ENCODE results near the gene BOD1.

The BOD1 gene

DNA sequence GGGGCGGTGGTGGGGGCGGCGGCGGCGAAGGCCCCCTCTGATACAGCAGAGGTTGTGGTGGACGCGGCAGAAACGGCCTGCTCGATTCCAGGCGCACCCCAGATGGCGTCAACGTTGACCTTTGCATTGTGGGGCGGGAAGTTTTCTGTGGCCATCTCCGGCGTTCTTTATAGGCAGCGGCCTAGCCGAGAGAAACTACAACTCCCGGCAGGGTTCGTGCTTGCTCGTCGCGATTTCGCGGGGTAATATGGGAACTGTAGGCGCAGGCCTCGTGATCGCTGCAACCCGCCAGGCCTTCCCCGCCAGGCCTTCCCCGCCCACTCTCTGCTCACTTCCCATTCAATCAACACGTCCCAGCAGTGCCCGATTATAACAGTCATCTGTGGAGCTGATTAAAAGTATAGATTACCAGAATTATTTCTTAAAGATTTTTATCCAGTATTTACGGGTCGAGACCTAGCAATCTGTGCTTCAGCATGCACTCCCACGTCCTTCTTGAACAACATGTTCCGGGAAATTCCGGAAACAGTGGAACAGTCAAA, at the start of gene BOD1:
Gene BOD1, minus strand, starts transcription at position 74 of the 542 bp plus-strand sequence. CDS start 214 bp downstream, outside the sequence.
- peak; percentile 98 for DNase-seq

- no peak for DNase-seq
Measured at GRCh38 chr5:173665326-173665725, 48.9 kb upstream of the BOD1 start.

DNA sequence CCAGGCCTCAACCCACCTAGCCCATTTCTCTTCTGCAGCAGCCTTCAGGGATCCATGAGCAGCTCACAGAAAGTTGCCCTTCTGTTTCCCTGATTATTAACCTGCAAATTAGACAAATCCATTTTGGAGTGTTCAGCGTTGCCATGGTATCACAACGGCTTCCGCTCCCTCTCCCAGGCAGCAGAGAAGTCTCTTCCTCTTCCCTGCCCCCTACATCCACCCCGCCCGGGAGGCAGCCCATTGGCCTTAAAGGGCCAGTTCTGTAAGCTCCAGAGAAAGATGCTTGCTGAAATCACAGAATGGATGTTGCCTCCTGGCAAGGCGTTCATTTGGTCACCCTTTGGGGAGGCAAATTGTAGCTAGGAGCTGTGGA, 47.7 kb upstream of the BOD1 start:
- DNase-seq, result no peak

- DNase-seq, result no peak
Measured at GRCh38 chr5:173663352-173664153, 47.1 kb upstream of the BOD1 start.

- no peak for DNase-seq
Measured at GRCh38 chr5:173662581-173663351, 46.3 kb upstream of the BOD1 start.

DNA sequence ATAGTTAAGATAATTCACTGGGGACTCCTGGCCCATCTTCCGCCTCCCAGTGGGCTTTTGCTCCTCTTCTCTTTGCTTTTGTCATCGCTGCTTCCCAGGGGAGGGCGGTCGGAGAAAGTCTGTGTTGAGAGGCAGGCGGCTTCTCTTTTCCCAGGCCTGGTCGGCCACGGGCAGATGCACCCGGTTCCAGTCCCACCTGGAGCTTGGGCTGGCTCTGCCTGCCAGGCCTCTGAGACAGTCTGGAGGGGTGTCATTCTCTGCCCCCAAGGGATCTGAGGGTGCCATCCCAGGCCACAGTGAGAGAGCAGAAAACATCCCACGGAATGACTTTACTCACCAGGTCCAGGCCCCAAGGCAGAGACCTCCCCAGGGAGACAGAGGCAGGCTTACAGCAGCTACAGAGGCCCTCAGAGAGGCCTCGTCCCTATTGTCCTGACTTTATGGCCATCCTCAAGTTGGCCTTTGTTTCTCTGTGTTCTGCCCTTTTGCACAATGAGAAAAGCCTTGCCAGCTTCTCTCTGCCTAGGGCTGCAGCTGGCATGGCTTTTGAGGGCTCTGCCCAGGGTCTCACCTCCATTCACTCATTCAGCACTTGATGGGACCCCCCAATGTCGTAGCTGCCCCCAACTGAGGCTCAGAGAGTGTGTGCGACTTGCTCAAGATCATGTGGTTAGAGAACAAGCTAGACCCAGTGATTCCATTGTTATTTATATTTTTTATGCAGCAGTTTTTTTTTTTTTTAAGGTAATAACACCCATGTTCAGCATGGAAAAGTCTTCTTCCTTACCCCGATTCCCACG, 44.2 kb upstream of the BOD1 start:
- no peak for DNase-seq

- DNase-seq, result no peak
Measured at GRCh38 chr5:173659423-173659822, 43.0 kb upstream of the BOD1 start.

- no peak for DNase-seq
Measured at GRCh38 chr5:173657741-173658356, 41.4 kb upstream of the BOD1 start.

- DNase-seq, result no peak
Measured at GRCh38 chr5:173655196-173655797, 38.8 kb upstream of the BOD1 start.

GRCh38 chr5:173653822-173654523, 37.5 kb upstream of the BOD1 start:
- DNase-seq, result no peak

DNA sequence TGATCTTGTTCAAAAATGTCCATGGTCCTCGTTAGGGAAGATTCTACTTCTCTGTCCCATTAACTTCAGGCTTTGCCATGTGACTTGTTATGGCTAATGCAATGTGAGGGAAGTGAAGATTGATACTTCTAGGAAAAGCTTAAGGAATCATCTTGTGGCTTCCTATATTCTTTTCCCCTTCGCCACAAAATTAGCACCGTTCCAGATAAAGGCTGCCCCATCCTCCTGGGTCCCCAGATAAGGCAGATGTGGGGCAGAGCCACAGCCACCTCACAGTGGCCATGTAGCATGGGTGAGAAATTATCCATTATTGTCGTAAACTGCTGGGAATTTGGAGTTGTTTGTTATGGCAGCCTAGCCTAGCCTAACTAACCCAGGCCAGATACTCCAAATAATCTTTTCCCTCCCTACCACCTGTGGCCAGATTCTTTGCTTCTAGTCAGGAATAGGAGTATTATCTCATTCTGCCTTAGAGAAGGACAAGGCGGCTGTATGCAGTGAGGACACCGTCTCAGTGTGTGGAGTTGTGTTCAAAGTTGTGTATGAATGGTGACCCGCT, 31.9 kb upstream of the BOD1 start:
- DNase-seq, result no peak

DNA sequence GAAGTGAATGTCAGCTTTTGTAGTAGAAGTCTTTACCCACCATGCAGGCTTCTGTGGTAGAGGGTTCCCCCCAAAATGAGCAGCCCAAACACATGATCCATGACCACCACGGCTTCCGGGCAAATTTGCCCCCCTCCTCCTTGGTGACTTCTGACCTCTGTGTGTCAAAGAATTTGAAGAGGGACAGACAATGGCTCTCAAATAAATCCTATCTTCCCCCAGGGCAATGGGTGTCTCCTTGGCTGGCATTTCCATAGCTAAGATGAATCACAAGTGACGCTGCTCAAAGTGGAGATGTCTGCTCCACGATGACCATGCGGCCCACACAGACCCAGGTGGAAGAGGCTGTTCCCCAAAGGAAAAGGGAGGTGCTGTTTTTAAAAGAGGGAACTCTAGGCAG, 30.2 kb upstream of the BOD1 start:
- no peak for DNase-seq

DNA sequence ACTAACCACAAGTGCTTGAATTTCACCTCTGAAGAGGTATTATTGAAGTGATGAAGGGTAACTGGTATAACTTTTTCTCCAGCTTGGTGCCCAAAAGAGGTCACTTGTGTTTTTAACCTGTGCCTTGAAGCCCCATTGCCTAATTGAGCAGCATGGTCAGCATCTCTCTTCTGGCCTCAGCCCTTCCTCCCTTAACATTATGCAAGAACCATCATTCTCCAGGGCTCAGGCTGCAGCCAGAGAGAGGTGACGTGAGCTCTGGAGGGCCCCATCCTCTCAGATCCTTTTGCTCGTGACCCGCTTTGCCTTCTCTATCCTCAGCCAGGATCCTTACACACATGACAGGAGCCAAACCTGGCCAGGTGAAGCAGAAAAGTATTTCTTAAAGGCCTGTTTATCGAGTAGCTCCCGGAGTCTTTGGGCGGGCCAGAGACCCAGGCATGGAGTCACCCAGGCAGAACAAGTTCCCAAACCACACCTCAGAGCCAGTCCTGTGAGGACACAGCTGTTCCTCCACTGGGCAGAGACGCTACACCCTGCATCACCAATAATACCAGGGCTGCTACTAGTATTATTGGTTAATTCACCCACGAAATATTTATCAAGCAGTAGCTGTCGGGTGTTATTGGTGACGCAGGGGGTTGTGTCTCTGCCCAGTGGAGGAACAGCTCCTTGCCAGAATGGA, 29.6 kb upstream of the BOD1 start:
- DNase-seq, result no peak

GRCh38 chr5:173645437-173645807, 29.0 kb upstream of the BOD1 start:
- peak; percentile 18 for DNase-seq

- DNase-seq, result no peak
Measured at GRCh38 chr5:173644673-173645436, 28.4 kb upstream of the BOD1 start.

GRCh38 chr5:173643964-173644363, 27.5 kb upstream of the BOD1 start:
- no peak for DNase-seq

DNA sequence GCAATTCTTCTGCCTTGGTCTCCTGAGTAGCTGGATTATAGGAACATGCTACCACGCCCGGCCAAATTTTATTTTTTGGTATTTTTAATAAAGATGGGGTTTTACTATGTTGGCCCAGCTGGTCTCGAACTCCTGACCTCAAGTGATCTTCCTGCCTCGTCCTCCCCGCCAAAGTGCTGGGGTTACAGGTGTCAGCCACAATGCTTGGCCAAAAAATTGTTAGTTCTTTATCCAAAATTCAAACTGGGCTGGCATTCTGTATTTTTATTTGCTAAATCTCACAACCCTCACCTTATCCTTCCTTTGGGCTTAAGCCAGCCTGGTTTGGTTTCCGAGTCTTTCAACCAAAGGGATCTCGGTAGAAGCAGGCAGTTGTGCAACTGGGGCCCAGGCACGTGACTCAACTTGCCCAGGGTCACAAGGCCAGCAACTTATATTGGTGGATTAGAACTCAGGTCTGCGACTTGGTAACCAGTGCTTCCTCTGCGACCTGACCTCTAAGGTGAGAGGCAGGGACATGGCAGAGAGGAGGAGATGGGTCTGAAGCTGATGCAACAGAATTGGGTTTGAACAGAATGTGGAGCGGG, 26.5 kb upstream of the BOD1 start:
- no peak for DNase-seq

DNA sequence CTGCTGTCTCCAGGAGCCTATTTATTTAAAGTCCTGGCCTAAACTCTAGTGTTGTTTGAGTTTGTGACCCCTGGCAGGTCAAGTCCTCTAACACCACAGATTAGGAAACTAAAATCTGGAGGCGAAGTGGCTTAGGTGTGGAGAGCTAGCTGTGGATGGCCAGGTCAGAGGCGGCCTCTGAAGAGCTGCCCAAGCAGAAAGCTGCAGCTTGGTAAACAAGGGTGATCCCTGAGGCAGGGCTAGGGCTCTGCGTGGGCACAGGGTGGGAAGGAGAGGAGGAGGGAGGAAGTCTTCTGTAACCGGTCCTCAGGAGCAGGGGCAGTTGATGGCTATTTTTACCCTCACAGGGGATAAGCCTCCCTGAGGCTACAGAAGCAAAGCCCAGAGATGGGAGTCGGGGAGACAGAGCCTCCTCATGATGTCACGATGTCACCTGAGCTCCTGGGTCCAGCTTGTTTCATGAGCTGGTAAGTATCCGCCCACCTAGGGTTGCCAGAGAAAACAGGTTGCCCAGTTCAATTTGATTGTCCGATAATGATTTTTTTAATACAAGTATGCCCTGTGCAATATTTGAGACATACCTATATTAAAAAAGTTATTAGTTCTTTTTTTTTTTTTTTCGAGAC, 25.9 kb upstream of the BOD1 start:
- DNase-seq, result no peak

All from fibroblast of skin of right quadriceps (primary cell).